DND-41 (cell line): ENCODE measurements around the gene LAT.
A peak's percentile ranks its signal among the peaks of the same experiment; 100 is the strongest.

ENCODE experiments used
- ATAC-seq: fragments of 200-7000 bp; cut with Tn5 transposase; 3 replicates; pipeline ENCODE4 v1.9.1; 2021; ENCODE audit warnings: low read depth; ENCODE audit not compliant: insufficient read depth
- DNase-seq: peaks from one replicate; pipeline ENCODE4 v3.0.0-alpha.2; 2020
- H2AFZ ChIP-seq: 2 replicates; pipeline ENCODE4 v1.6.0; 2012; ENCODE audit warnings: low read depth, low read length
- H3K27ac ChIP-seq: 2 replicates; pipeline ENCODE4 v1.5.1; 2012; ENCODE audit warnings: low read length, inconsistent platforms
- H3K27me3 ChIP-seq: fragments of 200-600 bp; sonication (generic); 2 replicates; pipeline ENCODE4 v1.6.0; 2012; ENCODE audit warnings: low read length, mild to moderate bottlenecking, inconsistent platforms; ENCODE audit not compliant: insufficient read depth, poor library complexity
- H3K36me3 ChIP-seq: 2 replicates; pipeline ENCODE4 v1.5.1; 2012; ENCODE audit warnings: low read length, inconsistent platforms; ENCODE audit not compliant: insufficient read depth
- H3K4me1 ChIP-seq: 2 replicates; pipeline ENCODE4 v1.5.1; 2012; ENCODE audit warnings: mild to moderate bottlenecking, low read length; ENCODE audit not compliant: insufficient read depth
- H3K4me2 ChIP-seq: 2 replicates; pipeline ENCODE4 v1.6.0; 2012; ENCODE audit warnings: mild to moderate bottlenecking, moderate library complexity, low read length, inconsistent platforms; ENCODE audit not compliant: insufficient read depth
- H3K4me3 ChIP-seq, 2 experiments: fragments of 200-600 bp in 1 of 2; shearing (Covaris generic) in 1 of 2; 2 replicates each; pipeline ENCODE4 v1.5.1; 2012 to 2016; ENCODE audit warnings: inconsistent platforms in 2 of 2, low read length in 2 of 2, mild to moderate bottlenecking in 2 of 2, low read depth in 1 of 2, moderate library complexity in 1 of 2
- H3K79me2 ChIP-seq: 2 replicates; pipeline ENCODE4 v1.6.0; 2012; ENCODE audit warnings: low read length, inconsistent platforms; ENCODE audit not compliant: insufficient read depth
- H3K9ac ChIP-seq: 2 replicates; pipeline ENCODE4 v1.6.0; 2012; ENCODE audit warnings: low read depth, mild to moderate bottlenecking, inconsistent platforms, low read length, moderate library complexity
- H3K9me3 ChIP-seq: 2 replicates; pipeline ENCODE4 v1.5.1; 2012; ENCODE audit warnings: low read length, moderate library complexity, mild to moderate bottlenecking, inconsistent platforms; ENCODE audit not compliant: insufficient read depth, severe bottlenecking
- H4K20me1 ChIP-seq: 2 replicates; pipeline ENCODE4 v1.6.0; 2012; ENCODE audit warnings: low read length; ENCODE audit not compliant: insufficient read depth
- EZH2 ChIP-seq: IDR thresholded peaks from 3 replicates; pipeline ENCODE4 v1.6.1; 2012; ENCODE audit warnings: borderline replicate concordance, low read depth, mild to moderate bottlenecking, moderate library complexity, low read length, inconsistent platforms; ENCODE audit not compliant: severe bottlenecking
- TF ChIP-seq, protein P1 (sequence below): IDR thresholded peaks from 2 replicates; pipeline ENCODE4 v1.5.1; 2012; ENCODE audit warnings: borderline replicate concordance, low read length, moderate library complexity, mild to moderate bottlenecking; ENCODE audit not compliant: poor library complexity, severe bottlenecking; ENCODE audit errors: extremely low read depth

The LAT gene

DNA sequence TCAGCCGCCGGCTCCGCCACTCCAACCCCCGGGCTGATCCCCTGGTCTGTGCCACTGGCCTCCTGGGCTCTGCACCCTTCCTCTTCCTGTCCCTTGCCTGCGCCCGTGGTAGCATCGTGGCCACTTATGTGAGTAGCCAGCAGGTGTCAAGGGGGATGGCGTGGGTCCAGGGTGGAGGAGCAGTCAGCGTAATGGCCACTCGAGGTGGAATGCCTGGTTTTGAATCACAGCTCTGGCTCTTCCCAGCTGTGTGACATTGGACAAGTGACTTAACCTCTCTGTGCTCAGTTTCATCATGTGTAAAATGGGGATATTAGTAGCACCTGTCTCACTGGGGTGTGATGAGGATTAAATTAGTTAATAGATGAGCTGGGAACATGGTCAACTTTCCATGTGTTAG, 2.4 kb upstream of the LAT start:
- H3K79me2 ChIP-seq: peaks cover 1% of the 10 kb centered on the region
- peaks cover 27% of the 10 kb centered on the region for H3K4me1 ChIP-seq
- peaks cover 66% of the 10 kb centered on the region for H3K36me3 ChIP-seq
- no peaks in the 10 kb centered on the region for H3K27me3 ChIP-seq
- no peak overlapping the region for H3K9ac ChIP-seq
- no peak overlapping the region for H2AFZ ChIP-seq
- no peak overlapping the region for H3K27ac ChIP-seq
- ATAC-seq (no peak), DNase-seq (no peak)
- H3K4me2 ChIP-seq: no peak overlapping the region
- no peak overlapping the region for H3K4me3 ChIP-seq
- H3K9me3 ChIP-seq: no peaks in the 10 kb centered on the region
- no peaks in the 10 kb centered on the region for H4K20me1 ChIP-seq
- TF ChIP-seq, protein P1, sequence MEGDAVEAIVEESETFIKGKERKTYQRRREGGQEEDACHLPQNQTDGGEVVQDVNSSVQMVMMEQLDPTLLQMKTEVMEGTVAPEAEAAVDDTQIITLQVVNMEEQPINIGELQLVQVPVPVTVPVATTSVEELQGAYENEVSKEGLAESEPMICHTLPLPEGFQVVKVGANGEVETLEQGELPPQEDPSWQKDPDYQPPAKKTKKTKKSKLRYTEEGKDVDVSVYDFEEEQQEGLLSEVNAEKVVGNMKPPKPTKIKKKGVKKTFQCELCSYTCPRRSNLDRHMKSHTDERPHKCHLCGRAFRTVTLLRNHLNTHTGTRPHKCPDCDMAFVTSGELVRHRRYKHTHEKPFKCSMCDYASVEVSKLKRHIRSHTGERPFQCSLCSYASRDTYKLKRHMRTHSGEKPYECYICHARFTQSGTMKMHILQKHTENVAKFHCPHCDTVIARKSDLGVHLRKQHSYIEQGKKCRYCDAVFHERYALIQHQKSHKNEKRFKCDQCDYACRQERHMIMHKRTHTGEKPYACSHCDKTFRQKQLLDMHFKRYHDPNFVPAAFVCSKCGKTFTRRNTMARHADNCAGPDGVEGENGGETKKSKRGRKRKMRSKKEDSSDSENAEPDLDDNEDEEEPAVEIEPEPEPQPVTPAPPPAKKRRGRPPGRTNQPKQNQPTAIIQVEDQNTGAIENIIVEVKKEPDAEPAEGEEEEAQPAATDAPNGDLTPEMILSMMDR: no peak
- TF ChIP-seq EZH2: no peak

DNA sequence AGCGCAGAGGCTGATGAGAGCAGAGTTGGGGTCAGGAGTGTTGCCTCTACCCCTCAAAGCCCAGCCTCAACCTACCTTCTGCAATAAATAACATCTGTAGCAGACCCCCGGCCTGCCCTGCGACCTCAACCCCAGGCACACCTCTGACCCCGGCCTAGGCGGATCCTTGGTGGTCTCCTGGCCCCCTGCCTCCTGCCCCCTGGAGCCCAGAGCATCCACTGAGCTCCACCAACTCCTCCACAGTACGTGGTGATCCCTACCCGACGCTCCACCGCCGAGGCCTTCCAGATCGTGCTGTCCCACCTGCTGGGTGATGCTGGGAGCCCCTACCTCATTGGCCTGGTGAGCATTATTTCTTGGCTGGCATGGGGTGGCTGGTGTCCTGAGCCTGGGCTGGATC, 1.9 kb upstream of the LAT start:
- DNase-seq: no peak
- Histone ChIP-seq H3K4me1 (peaks cover 27% of the 10 kb centered on the region), H3K9ac (no peak overlapping the region), H3K9me3 (no peaks in the 10 kb centered on the region), H3K27ac (no peak overlapping the region; the same call in 1 of the 2 replicates), H3K27me3 (no peaks in the 10 kb centered on the region), H4K20me1 (no peaks in the 10 kb centered on the region), H3K4me3 (no peak overlapping the region), H3K36me3 (peaks cover 66% of the 10 kb centered on the region), H3K79me2 (no peaks in the 10 kb centered on the region; the same call in 1 of the 2 replicates), H3K4me2 (no peak overlapping the region), H2AFZ (no peak overlapping the region)
- TF ChIP-seq EZH2: no peak
- TF ChIP-seq, protein P1: no peak
- no peak for ATAC-seq

- Histone ChIP-seq H4K20me1 (no peaks in the 10 kb centered on the region), H3K4me3 (no peak overlapping the region), H3K9ac (peak overlapping the region; percentile 33), H3K9me3 (no peaks in the 10 kb centered on the region), H3K4me2 (no peak overlapping the region), H3K27ac (peak overlapping the region; percentile 70), H3K79me2 (no peaks in the 10 kb centered on the region), H2AFZ (no peak overlapping the region), H3K36me3 (peaks cover 60% of the 10 kb centered on the region), H3K4me1 (peaks cover 27% of the 10 kb centered on the region), H3K27me3 (no peaks in the 10 kb centered on the region)
- ATAC-seq (no peak), DNase-seq (no peak)
- TF ChIP-seq, protein P1: no peak
Measured at GRCh38 chr16:28983644-28984043, 1.2 kb upstream of the LAT start.

GRCh38 chr16:28984091-28984490, 761 bp upstream of the LAT start:
- H3K9ac ChIP-seq: peak overlapping the region; percentile 33
- H3K4me2 ChIP-seq: peak overlapping the region; percentile 56
- peak overlapping the region; percentile 70 for H3K27ac ChIP-seq
- H4K20me1 ChIP-seq: no peaks in the 10 kb centered on the region
- DNase-seq: no peak
- H3K4me3 ChIP-seq: 0 out of 4 replicates have a peak overlapping the region, but pooled peaks of 1 of the 2 experiments have one; percentile 33
- ATAC-seq: peak; percentile 3; the same call in 2 of the 3 replicates
- H3K4me1 ChIP-seq: peaks cover 27% of the 10 kb centered on the region
- H3K27me3 ChIP-seq: no peaks in the 10 kb centered on the region
- no peak for TF ChIP-seq EZH2
- TF ChIP-seq, protein P1: no peak
- peaks cover 56% of the 10 kb centered on the region for H3K36me3 ChIP-seq
- H3K79me2 ChIP-seq: no peaks in the 10 kb centered on the region
- no peak overlapping the region for H2AFZ ChIP-seq
- no peaks in the 10 kb centered on the region for H3K9me3 ChIP-seq
